ENCODE data around the gene CDK10.

The CDK10 gene

GRCh38 chr16:89733322-89733721, 46.8 kb downstream of the CDK10 start:
- ATAC-seq, result no peak
- no peak for DNase-seq

DNA sequence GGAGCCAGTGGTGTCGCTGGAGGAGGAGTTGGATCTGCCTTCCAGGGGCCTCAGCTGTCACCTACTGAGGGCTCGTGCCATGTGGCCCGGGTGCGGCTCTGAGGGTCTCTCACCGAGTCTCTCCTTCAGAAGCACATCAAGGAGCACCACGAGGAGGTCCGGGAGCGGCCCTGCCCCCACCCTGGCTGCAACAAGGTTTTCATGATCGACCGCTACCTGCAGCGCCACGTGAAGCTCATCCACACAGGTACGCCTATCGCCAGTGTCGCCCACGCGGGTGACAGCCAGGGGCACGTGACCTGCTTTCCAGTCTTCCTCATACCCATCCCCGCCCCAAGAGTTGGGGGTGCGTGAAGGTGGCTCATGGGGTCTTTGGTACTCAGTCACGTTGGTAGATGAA, 47.3 kb downstream of the CDK10 start:
- no peak for DNase-seq
- ATAC-seq, result no peak

DNA sequence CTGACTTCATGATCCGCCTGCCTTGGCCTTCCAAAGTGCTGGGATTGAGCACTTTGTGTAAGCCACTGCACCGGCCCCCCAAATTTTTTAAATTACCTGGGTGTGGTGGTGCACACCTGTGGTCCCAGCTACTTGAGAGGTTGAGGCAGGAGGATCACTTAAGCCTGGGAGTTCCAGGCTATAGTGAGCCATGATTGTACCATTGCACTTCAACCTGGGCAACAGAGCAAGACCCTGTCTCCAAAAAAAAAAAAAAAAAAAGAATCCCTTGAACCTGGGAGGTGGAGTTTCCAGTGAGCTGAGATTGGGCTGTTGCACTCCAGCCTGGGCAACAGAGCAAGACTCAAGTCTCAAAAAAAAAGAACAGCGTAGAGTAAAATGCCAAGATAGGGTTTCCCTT, 50.1 kb downstream of the CDK10 start:
- no peak for ATAC-seq

GRCh38 chr16:89737341-89738071, 51.0 kb downstream of the CDK10 start:
- ATAC-seq (no peak), DNase-seq (no peak)

More for the DNA sequence above, 50.1 kb downstream of the CDK10 start:
- DNase-seq, result no peak

GRCh38 chr16:89738072-89738377, 51.5 kb downstream of the CDK10 start:
- no peak for DNase-seq
- ATAC-seq, result no peak

DNA sequence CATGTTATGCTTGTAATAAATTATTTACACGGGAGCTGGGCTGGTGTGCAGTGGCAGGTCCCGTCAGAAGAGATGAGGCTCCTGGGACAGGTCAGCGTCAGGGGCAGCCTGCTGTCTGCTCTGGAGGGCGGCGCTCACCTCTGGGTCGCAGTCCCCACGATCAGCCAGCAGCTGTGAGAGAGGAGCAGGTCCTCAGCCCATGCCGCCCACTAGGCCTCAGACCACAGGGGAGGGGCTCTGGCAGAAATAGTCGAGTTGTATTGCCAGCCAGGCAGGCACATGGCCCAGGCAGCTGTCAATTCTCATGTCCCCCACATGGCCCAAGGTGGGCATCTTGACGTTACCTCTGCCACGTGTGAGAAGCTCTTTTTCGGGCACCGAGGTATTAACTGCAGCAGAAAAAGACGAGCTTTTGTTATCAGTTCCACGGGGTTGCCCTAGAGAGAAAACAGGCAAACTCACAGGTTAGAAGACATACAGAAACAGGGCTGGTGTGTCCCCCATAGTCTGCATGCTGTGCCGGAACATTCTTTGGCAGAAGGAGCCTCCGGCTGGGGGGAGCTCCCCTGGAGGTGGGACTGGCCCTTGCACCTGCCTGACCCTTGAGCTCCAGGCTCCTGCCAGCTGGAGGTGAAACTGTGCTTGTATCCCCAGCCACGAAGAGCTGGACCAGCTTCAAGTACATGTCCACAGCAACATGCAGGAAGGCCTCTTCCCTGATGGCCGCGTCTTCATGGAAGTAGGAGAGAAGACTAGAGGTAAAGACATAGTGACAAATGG, 52.2 kb downstream of the CDK10 start:
- DNase-seq, result no peak
- no peak for ATAC-seq

GRCh38 chr16:89739383-89739782, 52.9 kb downstream of the CDK10 start:
- DNase-seq (no peak), ATAC-seq (no peak)

- no peak for ATAC-seq
- DNase-seq, result no peak
These were observed 55.0 kb downstream of the CDK10 start for GRCh38 chr16:89741342-89742014.

DNA sequence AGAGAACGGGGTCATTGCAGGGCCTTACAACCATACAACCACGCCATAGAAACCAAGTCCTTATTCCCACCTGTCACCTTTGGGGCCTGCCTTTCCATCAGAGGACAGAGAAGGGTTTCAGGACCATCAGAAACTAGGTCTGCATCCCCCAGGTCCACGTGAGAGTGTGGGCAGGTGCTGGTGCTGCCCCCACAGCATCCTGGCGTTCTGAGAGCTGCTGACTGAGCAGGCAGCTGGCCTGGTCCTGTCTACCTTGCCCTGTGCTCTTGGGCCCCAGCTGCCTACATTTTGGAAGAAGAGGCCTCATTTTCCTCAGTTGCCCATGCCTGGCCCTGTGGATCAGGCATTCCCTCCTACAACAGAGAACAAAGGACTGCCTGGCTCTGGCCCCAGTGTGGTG, 56.5 kb downstream of the CDK10 start:
- DNase-seq (no peak), ATAC-seq (no peak)

GRCh38 chr16:89744813-89745212, 58.3 kb downstream of the CDK10 start:
- no peak for DNase-seq
- ATAC-seq, result no peak
